Measurements from ENCODE around the gene WRAP73.
"Not testable (repeated sequence)": the region's sequence is repeated elsewhere in the genome, so short reads cannot be mapped to it uniquely, and the experiment has no call there.

WRAP73 gene

DNA sequence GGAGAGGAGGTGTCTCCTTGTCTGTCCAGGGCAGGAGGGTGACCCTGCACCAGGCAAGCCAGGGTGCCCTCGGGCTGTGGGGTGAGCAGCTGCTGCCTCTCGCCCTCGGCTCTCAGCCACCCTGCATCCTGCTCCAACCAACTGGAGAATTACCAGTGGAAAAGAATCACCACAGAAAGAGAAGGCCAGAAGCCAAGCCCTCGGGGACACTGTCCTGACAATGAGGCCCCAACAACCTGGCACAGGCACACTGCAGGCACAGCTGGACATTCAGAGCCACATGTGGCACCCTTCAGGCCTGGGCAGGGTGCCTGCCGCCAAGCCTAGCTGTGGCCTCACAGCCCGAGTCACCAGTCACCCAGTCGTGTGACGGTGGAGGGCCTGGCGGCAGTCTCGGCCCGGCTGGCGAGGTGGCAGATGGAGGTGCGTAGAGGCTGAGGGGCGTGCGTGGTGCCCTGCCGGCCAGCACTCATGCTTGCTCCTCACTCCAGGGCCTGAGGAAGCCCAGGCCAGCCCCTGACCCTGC, 50.6 kb downstream of the WRAP73 start:
- DNase-seq (ENCODE audit: low read depth in 2 of 2) = no peak

DNA sequence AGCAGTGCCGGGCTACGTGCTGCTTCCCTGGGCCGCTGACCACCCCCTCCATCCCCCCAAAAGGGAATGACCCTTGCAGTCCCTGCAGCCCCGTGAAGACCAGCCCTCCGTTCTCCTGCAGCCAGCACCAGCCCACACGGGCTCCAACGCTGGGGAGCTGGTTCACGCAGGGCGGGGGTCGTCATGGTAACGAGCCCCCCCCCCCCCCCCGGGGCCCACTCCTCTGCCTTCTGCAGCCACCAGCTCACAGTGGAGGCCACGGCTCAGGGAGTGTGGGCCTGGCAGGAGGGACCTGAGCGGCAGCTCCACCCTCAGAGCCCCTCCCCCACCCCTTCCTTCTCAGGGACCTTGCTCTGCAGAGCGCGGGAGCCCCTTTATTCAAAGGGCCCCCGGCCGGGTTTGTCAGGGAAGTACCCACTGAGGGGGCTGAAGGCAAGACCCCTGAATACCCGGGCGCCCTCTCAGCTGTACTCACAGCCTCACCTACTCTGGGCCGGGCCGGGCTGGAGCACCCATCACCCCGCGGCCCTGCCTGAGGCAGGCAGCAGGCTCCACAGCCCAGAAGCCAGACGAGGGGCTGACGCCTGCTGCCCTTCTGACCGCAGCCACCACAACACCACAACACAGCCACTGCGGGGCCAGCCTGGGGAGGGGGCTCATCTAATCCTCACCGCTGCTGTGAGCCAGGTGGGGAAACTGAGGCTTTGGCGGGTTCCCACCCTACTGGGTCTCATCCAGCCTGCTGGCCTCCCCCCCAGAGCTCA, 51.2 kb downstream of the WRAP73 start:
- no peak for DNase-seq (ENCODE audit: low read depth in 2 of 2)

DNA sequence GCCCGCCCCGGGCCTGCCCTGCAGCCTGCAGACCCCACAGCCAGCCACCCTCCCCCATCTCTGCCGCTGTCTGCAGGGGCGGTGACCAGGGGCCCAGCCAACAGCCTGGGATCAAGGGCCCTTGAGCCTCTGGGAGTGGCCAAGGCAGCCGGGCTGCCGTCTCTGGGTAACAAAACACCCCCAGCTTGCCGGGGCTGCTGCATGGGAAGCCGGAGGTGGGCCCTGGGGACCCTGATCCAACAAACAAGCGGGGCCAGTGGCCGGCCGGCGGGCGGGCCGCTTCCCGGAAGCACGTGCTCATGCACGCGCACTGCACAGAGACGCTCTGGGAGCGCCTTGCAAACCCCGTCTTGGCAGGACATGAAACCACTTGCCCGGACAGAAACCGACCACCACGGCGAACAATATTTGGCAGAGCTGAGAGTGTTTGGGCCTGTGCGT, 51.8 kb downstream of the WRAP73 start:
- DNase-seq (ENCODE audit: low read depth in 2 of 2) = no peak

DNA sequence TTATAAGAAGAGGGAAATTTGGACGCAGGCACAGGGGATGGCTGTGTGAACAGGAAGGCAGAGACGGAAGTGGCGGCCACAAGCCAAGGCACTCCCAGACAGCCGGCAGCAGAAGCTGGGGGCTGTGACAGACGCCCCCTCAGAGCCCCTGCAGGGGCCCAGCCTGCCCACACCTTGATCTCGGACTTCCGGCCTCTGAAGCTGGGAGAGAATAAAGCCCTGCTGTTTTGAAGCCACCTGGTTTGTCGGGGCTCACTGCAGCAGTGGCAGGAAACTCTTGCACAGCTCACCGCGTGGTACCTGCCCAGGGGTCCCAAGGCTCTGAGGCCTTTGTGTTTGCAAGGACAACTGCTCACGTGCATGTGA, 52.3 kb downstream of the WRAP73 start:
- no peak for DNase-seq (ENCODE audit: low read depth in 2 of 2)

DNA sequence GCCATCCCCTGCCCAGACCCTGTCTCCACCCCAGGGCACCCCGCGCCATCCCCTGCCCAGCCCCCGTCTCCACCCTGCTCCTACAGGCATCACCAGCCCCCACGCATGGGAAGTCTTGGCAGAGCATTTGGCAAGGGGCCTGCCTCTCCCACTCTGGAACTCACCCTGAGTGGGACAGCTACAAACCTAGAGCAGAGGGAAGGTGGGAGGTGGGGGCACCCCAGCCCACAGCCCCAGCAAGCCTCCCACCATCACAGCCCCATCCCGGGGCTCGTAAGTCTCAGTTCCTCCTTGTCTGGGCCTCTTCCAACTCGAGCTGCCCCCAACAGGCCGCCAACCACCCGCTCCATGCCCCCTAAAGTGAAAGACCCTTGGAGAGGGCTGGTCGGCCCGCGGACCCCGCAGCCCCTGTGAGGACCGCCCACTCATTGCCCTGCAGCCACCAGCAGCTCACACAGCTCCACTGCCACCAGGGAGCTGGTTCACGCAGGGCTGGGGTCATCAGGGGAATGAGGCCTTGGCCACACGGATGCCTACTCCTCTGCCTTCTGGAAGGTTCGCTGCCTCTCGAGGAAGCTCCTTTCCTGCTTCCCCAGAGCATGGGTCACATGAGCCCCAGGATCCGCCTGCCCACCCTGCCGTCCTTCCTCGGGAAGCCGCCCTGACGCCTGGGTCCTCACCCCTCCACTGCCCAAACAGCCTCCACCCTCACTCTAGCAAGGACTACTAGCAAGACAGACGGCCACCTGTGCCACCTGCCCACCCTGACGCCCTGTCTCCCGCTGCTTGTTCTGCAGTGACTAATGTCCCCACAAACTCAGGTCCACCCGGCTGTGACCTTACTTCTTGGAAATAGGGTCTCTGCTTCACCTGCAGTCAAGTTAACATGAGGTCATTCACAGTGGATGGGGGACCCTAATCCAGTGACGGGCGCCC, 53.0 kb downstream of the WRAP73 start:
- DNase-seq (ENCODE audit: low read depth in 2 of 2) = no peak

DNA sequence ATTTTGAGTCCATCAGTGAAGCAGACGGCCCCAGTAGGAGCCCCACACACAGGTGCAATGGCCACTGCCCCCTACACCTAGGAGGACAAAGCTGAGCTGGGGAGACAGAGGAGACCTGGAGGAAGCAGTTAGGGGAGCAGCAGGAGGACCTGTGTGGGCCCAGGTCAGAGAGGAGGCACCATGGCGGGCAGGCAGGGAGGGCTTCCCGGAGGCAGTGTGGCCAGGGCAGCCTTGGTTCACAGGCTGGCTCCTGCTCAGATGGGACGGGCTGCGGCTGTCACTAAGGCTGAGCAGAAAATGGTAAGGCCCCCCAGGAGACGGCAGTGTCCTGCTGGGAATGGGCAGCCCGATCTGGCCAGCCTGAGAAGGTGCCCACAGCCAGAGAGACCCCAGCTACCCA, 54.0 kb downstream of the WRAP73 start:
- DNase-seq (ENCODE audit: low read depth in 2 of 2) = no peak

DNA sequence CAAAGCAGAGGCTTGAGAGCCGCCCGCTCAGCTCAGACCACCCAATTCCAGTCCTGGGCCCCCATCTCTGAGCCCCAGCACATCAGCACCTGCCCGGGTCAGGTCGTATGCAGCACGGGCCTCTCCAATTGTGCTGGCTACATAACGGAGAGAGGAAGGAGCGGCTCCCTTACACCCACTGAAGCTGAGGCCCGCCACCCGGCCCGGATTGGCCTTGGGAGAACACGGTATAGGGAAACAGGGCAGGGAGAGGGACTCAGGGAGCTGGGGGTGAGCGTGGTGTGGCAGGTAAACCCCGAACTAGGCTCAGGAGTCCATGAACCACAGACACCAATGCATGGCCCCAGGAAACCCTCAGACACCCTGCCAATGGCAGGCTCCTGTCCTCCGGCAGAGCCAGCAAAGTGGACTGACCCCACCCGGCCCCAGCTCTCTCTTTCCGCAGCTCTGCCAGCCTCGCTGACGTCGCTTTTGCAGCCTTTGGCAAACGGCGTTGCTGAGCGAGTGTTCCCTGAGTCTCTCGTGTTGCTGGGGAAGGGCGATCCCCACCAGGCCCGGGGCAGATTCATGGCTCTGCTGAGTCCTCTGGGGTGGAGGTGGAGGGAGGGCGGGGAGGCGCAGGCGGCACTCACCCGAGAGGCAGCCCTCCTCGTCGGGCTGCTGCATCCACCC, 55.1 kb downstream of the WRAP73 start:
- DNase-seq (ENCODE audit: low read depth in 2 of 2) = no peak

DNA sequence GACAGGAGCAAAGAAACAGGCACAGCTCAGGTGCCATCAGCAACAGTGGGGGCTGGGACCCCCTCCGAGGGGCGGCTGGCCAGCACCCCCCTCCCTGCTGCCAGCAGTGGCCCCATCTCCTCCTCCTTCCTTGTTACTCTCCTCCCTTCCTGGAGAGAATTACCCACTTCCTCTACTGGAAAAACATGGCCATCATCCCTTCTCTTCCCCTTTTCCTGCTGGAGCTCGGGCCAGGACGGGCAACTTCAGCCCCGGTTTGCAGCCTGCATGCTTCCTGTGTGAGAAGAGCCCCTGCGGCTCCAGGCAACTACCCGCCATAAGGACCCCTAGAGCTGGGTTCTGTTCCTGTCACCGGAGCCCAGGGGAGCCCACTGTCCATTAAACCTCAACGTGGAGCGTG, 56.2 kb downstream of the WRAP73 start:
- DNase-seq (ENCODE audit: low read depth in 2 of 2) = no peak

DNA sequence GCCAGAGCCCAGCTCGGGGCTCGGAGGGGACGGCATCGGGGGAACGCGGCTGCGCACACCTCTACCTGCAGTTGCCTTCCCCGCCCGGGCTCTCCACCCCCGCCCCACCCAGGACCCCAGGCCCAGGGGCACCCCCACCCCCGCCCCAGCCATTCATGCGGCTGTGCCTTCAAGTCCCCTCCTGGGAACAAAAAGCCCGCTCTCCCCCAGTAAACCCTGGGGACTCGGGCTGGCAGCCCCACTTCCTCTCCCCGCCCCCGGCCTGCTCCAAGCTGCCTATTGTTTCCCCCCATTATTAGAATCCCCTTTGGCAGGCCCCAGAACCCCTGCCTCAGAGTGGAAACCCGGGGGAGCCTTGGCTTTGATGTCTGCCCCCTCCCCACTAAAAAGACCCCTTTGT, 56.6 kb downstream of the WRAP73 start:
- no peak for DNase-seq (ENCODE audit: low read depth in 2 of 2)

DNA sequence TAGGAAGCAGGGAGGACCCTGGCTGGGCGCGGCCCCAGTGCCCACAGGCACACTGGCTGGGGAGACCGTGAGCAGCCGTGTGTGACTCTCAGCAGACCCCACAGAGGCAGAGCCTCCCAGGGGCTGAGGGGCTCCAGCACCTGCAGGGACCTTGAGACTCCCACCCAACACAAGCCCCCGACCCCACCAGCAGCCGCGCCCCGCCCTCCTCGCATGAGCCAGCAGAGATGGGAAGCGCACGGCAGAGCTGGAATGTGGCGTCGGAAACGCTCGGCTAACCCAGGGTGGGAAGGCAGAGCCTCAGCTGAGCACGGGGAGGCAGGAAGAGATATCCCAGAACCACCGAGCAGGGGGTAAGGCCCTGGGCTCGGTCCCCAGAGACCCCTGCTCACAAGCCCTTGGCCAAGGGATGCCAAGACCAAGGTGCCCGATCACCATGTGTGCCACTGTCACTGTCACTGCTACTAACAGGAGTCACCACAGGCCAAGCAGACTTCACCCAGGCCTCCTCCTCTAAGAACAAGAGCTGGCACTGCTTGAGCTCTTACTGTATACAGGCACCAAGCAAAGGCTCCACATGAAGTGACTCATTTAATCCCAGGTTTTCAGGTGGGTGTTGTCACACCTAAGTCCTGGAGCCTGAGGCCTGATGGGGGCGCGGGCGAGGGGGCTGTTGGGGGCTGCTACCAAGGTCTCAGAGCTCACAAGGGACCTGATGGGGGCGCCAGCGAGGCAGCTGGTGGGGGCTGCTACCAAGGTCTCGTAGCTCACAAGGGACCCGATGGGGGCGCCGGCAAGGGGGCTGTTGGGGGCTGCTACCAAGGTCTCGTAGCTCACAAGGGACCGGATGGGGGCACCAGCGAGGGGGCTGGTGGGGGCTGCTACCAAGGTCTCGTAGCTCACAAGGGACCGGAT, 58.7 kb downstream of the WRAP73 start:
- DNase-seq (ENCODE audit: low read depth in 2 of 2) = no peak

DNA sequence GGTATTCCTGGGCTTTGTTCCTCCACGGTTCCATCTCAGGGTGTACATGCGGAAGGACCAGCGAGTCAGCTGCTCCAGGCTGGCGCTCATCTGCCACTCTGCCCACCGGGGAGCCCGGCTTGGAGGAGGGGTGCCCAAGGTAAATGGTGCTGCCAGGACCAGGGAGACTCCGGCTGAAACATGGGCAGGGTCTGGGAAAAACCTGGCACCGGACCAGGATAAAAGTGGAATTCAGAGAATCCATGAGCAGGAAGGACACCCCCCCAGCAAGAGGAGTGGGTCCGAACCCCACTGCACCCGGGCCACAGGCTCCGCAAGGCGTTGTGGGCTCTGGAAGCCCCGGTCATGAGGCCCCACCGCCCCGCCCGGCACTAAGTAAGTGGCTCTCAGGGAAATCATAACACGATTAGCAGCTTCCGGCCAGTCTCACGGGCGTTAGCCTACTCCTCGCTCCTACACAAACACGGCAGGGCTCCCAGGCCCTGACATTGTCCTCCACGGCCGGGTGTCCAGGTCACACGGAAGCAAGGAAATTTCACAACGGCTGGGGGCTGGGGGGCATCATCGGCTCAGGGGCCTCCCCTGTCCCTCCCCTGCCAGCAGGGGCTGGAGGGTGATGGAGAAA, 59.7 kb downstream of the WRAP73 start:
- no peak for DNase-seq (ENCODE audit: low read depth in 2 of 2)

DNA sequence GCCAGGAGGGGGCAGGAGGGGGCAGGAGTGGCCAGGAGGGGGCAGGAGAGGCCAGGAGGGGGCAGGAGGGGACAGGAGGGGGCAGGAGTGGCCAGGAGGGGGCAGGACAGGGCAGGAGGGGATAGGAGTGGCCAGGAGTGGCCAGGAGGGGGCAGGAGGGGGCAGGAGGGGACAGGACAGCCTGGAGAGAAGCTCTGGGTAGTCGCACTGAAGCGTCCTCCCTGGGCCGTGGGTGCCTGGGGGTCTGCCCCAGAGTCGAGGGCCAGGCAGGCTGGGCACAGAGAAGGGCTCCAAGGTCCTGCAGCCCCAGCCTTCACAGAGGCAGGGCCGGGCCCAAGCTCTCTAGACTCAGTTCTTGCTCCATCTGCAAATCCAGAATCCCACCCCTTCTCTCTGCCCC, 61.5 kb downstream of the WRAP73 start:
- no peak for DNase-seq (ENCODE audit: low read depth in 2 of 2)

DNA sequence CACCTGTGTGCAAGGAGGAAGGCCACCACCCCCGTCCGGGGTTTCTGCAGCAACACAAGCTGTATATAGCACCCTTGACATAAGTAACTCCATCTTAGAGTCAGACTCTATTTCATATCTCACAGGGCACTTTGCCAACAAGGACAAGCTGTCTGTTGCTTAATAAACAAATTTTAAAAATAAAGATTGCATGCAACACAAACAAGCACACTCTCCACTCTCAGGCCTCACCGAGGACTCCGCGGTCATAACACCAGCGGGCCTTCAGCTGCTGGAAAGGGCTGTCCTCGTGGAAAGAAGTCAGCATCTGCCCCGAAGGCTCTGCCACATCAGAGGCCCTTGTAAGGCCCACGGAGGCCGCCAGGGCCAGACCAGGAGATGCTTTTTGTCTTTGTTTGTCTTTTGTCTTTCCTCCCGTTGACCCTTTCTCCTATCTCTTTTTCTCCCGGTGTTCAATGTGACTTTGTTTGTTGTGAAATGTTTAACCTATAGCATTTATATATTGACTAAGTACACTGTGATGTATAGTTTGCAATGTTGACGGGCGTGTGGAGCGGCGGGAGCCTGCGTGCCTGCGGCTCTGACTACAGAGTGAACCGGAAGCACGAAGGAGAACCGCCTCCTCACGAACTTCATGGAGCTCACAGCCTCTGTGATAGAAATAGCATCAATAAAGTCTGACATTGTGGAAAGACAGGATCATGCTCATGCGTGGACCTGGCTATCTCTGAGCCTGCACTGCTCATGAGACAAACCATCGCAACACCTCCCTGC, 62.7 kb downstream of the WRAP73 start:
- DNase-seq (ENCODE audit: low read depth in 2 of 2) = no peak

DNA sequence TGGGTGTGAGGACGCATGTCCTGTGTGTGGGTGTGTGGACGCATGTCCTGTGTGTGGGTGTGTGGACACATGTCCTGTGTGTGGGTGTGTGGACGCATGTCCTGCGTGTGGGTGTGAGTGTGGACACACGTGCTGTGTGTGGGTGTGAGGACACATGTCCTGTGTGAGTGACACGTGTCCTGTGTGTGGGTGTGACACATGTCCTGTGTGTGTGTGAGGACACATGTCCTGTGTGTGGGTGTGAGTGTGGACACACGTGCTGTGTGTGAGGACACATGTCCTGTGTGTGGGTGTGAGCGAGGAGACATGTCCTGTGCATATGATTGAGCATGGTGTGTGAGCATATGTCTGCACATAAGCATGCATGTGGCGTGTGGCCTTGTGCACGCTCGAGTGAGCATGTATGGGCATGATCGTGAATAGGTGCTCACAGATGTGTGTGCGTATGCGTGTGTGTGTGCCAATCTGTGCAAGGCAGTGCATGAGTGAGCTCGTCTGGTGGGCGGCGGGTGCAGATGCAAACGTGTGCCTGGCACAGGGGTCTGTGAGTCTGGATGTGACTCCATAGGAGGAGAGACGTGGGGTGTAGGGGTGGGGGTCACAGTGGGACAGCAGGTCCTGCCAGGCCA, 63.8 kb downstream of the WRAP73 start:
- no peak for DNase-seq (ENCODE audit: low read depth in 2 of 2)

DNA sequence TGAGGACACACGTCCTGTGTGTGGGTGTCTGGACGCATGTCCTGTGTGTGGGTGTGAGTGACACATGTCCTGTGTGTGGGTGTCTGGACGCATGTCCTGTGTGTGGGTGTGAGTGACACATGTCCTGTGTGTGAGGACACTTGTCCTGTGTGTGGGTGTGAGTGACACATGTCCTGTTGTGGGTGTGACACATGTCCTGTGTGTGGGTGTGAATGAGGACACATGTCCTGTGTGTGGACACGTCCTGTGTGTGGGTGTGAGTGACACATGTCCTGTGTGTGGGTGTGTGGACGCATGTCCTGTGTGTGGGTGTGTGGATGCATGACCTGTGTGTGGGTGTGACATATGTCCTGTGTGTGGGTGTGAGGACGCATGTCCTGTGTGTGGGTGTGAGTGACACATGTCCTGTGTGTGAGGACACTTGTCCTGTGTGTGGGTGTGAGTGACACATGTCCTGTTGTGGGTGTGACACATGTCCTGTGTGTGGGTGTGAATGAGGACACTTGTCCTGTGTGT, 64.5 kb downstream of the WRAP73 start:
- not testable (repeated sequence) for DNase-seq (ENCODE audit: low read depth in 2 of 2)

DNA sequence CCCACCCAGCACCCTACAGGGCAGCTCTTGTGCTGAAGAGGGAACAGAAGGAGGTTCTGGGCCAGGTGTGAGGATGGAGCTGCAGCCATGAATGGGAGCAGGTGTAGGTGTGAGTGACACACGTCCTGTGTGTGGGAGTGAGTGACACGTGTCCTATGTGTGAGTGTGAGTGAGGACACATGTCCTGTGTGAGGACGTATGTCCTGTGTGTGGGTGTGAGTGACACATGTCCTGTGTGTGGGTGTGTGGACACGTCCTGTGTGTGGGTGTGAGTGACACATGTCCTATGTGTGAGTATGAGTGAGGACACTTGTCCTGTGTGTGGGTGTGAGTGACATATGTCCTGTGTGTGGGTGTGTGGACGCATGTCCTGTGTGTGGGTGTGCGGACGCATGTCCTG, 65.0 kb downstream of the WRAP73 start:
- DNase-seq (ENCODE audit: low read depth in 2 of 2) = no peak

DNA sequence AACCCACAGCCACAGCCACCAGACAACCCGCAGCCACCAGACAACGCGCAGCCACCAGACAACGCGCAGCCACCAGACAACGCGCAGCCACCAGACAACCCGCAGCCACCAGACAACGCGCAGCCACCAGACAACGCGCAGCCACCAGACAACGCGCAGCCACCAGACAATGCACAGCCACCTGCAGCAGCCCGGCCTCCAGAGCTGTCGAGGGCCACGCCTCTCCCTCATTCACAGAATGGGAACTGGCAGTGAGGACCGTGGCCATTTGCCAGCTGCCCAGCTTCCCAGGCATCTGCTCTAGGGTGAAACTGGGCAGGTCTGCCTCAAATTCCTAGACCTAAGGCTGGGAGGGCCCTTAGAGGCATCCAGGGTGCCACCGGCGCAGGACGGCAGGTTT, 66.2 kb downstream of the WRAP73 start:
- not testable (repeated sequence) for DNase-seq (ENCODE audit: low read depth in 2 of 2)

DNA sequence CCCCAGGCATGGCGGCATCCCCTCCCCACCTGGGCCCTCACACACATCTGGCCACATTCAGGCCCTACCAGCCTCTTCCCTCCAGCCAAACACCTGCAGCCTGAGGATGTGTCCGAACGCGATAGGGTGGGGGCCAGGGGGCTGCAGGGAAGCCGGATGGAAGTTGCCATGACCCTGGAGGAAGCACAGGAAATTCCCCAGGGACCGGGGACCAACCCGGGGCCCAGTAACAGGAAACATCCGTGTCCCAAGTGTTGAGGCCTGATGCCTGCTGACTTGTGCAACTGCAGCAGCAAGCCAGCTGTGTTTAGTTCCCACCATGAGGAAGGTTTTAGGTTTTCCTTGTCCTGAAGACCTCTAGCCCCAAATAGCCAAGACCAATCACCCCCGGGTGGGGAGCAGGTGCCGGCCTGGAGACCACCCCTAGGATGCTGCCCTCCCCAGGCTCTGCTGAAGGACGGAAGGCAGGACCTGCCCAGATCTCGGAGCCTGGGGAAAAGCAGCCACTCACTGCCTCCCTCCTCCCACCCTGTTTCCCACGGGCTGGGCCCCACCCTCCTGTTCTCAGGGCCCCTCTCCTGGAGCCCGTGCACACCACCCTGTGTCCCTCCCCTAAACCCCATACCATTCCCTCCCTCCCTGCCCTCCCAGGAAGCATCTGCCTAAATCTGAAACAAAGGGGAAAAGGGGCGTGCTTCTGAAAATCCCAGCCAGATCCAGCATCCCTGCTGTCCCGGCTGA, 68.4 kb downstream of the WRAP73 start:
- DNase-seq (ENCODE audit: low read depth in 2 of 2) = no peak

Measured in stimulated activated CD4-positive, alpha-beta T cell treated with anti-CD3 and anti-CD28 coated beads, Interleukin-12 subunit alpha, Interleukin-12 subunit beta, amount 100 ng/mL, for 24 hours (primary cell).